GM12878 (cell line): ENCODE measurements around the gene MT1HL1. TPM values are rescaled to one million over a fixed set of nuclear protein-coding genes. Genes with fewer than 3 reads are reported as not detected.

Experiments
- ATAC-seq: fragments of 200-7000 bp; cut with Tn5 transposase; 3 replicates; pipeline ENCODE4 v1.9.1; 2020; ENCODE audit warnings: mild to moderate bottlenecking, moderate library complexity
- BruUV-seq: library from RNA; stranded (reverse); fragments of 400-500 nt; replicated peaks from 2 replicates; lab custom pipeline; 2021; lab: Mats Ljungman, UMichigan
- CTCF ChIA-PET: fragments of 300-600 bp; sonication (Branson Sonifier 250); formaldehyde crosslinking; extraction: SDS; loops from one replicate; lab custom pipeline; 2021; ENCODE audit warnings: inconsistent platforms; lab: Yijun Ruan, JAX
- POLR2A ChIA-PET: fragments of 350-600 bp; formaldehyde crosslinking; extraction: SDS; loops from one replicate; lab custom pipeline; 2021; ENCODE audit warnings: inconsistent platforms; lab: Charles Lee
- RAD21 ChIA-PET: fragments of 300-600 bp; sonication (Branson Sonifier 250); formaldehyde crosslinking; loops from one replicate; lab custom pipeline; 2023; ENCODE audit warnings: antibody characterized with exemption; ENCODE audit not compliant: unreplicated experiment; lab: Charles Lee
- SMC1A ChIA-PET: fragments of 300-600 bp; sonication (Branson Sonifier 250); formaldehyde crosslinking; loops from one replicate; lab custom pipeline; 2023; ENCODE audit not compliant: unreplicated experiment, uncharacterized antibody; lab: Charles Lee
- DNase-seq: peaks from one replicate; pipeline ENCODE4 v3.0.0-alpha.2; 2011; ENCODE audit warnings: low read depth, low spot score
- FAIRE-seq: peaks from 3 replicates; lab custom pipeline; 2011; peaks lifted over from hg19 to GRCh38; lab: Jason Lieb, UNC
- H2AFZ ChIP-seq: 2 replicates; pipeline ENCODE4 v1.6.0; 2011; ENCODE audit warnings: low read depth, low read length, control low read depth; ENCODE audit not compliant: control insufficient read depth
- H3K27ac ChIP-seq: 2 replicates; pipeline ENCODE4 v1.5.1; 2011; ENCODE audit warnings: control low read depth; ENCODE audit not compliant: control insufficient read depth, insufficient read depth
- H3K27me3 ChIP-seq, 2 experiments: replicated peaks in 1 of 2; 2 replicates each; pipeline versions ENCODE4 v1.6.0 to v1.6.1; 2011; ENCODE audit warnings: low read length in 1 of 2; ENCODE audit not compliant: control insufficient read depth in 2 of 2, insufficient read depth in 2 of 2
- H3K36me3 ChIP-seq, 2 experiments: 2 replicates each; pipeline ENCODE4 v1.5.1; 2011; ENCODE audit warnings: low read length in 1 of 2; ENCODE audit not compliant: control insufficient read depth in 2 of 2, insufficient read depth in 2 of 2
- H3K4me1 ChIP-seq: 2 replicates; pipeline ENCODE4 v1.6.1; 2011; ENCODE audit warnings: mild to moderate bottlenecking, low read length, moderate library complexity, mixed read lengths; ENCODE audit not compliant: control insufficient read depth, insufficient read depth
- H3K4me2 ChIP-seq: 2 replicates; pipeline ENCODE4 v1.6.0; 2011; ENCODE audit warnings: control low read depth; ENCODE audit not compliant: control insufficient read depth, insufficient read depth
- H3K4me3 ChIP-seq: fragments of 200-600 bp; sonication (generic); 2 replicates; pipeline ENCODE4 v1.5.1; 2016
- H3K79me2 ChIP-seq: 2 replicates; pipeline ENCODE4 v1.6.0; 2011; ENCODE audit warnings: low read length; ENCODE audit not compliant: control insufficient read depth, insufficient read depth
- H3K9ac ChIP-seq: 2 replicates; pipeline ENCODE4 v1.8.0; 2011; ENCODE audit warnings: low read length, control low read depth, mixed read lengths; ENCODE audit not compliant: control insufficient read depth, insufficient read depth
- H3K9me3 ChIP-seq: replicated peaks from 3 replicates; pipeline ENCODE4 v1.5.1; 2011; ENCODE audit warnings: mild to moderate bottlenecking, low read length; ENCODE audit not compliant: control insufficient read depth, insufficient read depth
- H4K20me1 ChIP-seq: 2 replicates; pipeline ENCODE4 v1.6.0; 2011; ENCODE audit not compliant: control insufficient read depth, insufficient read depth
- CBX3 ChIP-seq: fragments of 200-600 bp; sonication (generic); IDR thresholded peaks from 2 replicates; pipeline ENCODE4 v1.6.1; 2016; ENCODE audit warnings: low read depth, borderline replicate concordance
- E2F4 ChIP-seq: IDR thresholded peaks from 2 replicates; pipeline ENCODE4 v1.6.1; 2012; ENCODE audit warnings: low read depth, low read length, improper control_type of control experiment
- GATAD2B ChIP-seq: fragments of 450-650 bp; conservative IDR thresholded peaks from 2 replicates; pipeline ENCODE4 v1.6.1; 2017; ENCODE audit warnings: low read depth, mild to moderate bottlenecking, moderate library complexity
- IKZF1 ChIP-seq: fragments of 450-650 bp; conservative IDR thresholded peaks from 2 replicates; pipeline ENCODE4 v1.6.1; 2017; ENCODE audit warnings: antibody characterized with exemption, mild to moderate bottlenecking
- NFXL1 ChIP-seq: fragments of 450-650 bp; IDR thresholded peaks from 2 replicates; pipeline ENCODE4 v1.6.1; 2017; ENCODE audit warnings: antibody characterized with exemption, mild to moderate bottlenecking, borderline replicate concordance
- NR2F1 ChIP-seq: fragments of 450-650 bp; conservative IDR thresholded peaks from 2 replicates; pipeline ENCODE4 v1.6.1; 2017; ENCODE audit warnings: mild to moderate bottlenecking
- POU2F2 ChIP-seq: IDR thresholded peaks from 3 replicates; pipeline ENCODE4 v1.6.1; 2011; ENCODE audit warnings: low read depth, mild to moderate bottlenecking, low read length, borderline replicate concordance
- RELA ChIP-seq: fragments of 450-650 bp; IDR thresholded peaks from 2 replicates; pipeline ENCODE4 v1.8.0; 2014; ENCODE audit warnings: borderline replicate concordance; ENCODE audit not compliant: partially characterized antibody
- SMAD5 ChIP-seq: IDR thresholded peaks from 2 replicates; pipeline ENCODE4 v1.6.1; 2016; ENCODE audit warnings: antibody characterized with exemption, low read depth
- SUPT20H ChIP-seq: IDR thresholded peaks from 2 replicates; pipeline ENCODE4 v1.6.1; 2011; ENCODE audit warnings: low read depth, mild to moderate bottlenecking, low read length, moderate library complexity, borderline replicate concordance; ENCODE audit not compliant: control insufficient read depth
- TBL1XR1 ChIP-seq: IDR thresholded peaks from 2 replicates; pipeline ENCODE4 v1.6.1; 2012; ENCODE audit warnings: low read depth, low read length, improper control_type of control experiment
- TCF7 ChIP-seq: IDR thresholded peaks from 2 replicates; pipeline ENCODE4 v1.6.1; 2014; ENCODE audit warnings: antibody characterized with exemption, borderline replicate concordance
- YY1 ChIP-seq: IDR thresholded peaks from 2 replicates; pipeline ENCODE4 v1.6.1; 2011; ENCODE audit warnings: low read depth, mild to moderate bottlenecking, low read length
- ZNF384 ChIP-seq: IDR thresholded peaks from 2 replicates; pipeline ENCODE4 v1.6.1; 2012; ENCODE audit warnings: low read depth, mild to moderate bottlenecking, low read length, improper control_type of control experiment, borderline replicate concordance
- WGBS: methylation state at CpG from one replicate; pipeline ENCODE4 v1.1.6; 2016; ENCODE audit warnings: low lambda C conversion rate; ENCODE audit not compliant: insufficient replicate concordance, insufficient coverage; ENCODE audit errors: missing lambda C conversion rate; 5-methylcytosine and 5-hydroxymethylcytosine counted together
- in situ Hi-C: fragments of 300-500 bp; cut with MboI; formaldehyde crosslinking; loops from 9 replicates; pipeline ENCODE4 v1.14.3; 2018; ENCODE audit warnings: mixed read lengths
- intact Hi-C: fragments of 100-400 bp; cut with micrococcal nuclease; formaldehyde crosslinking; loops from one replicate; pipeline ENCODE4 v1.14.2; 2022; ENCODE audit not compliant: unreplicated experiment
- polyA plus RNA-seq, 11 experiments: library from polyadenylated mRNA; depleted of rRNA in 4 of 11; unstranded in 6 of 11; stranded (reverse) in 5 of 11; fragments of >200 nt; fragmentation: Nextera tagmentation in 4 of 11; fragmentation: Illumina TruSeq in 1 of 11; extraction: Ambion mirVana in 4 of 11; extraction: Trizol in 1 of 11; gene quantifications; 1 replicate in 1 of 11; 2 replicates in 10 of 11; pipeline versions ENCODE4 v1.2.1 to v1.2.3, GENCODE V29; 2011 to 2016; ENCODE audit warnings: inconsistent platforms in 2 of 11, missing spikeins in 2 of 11, low read depth in 1 of 11
- total RNA-seq, 4 experiments: library from RNA; depleted of rRNA in 3 of 4; stranded (reverse); fragments of >200 nt in 3 of 4; fragmentation: Illumina TruSeq in 1 of 4; extraction: Trizol in 1 of 4; gene quantifications; 2 replicates each; pipeline versions ENCODE4 v1.2.1 to v1.2.3, GENCODE V29; 2013 to 2021
- TF ChIP-seq, protein P1 (sequence below): IDR thresholded peaks from 2 replicates; pipeline ENCODE4 v1.6.1; 2012; ENCODE audit warnings: improper control_type of control experiment, low read depth, low read length; ENCODE audit not compliant: insufficient replicate concordance
- TF ChIP-seq, protein P2 (sequence below): fragments of 450-650 bp; IDR thresholded peaks from 2 replicates; pipeline ENCODE4 v1.6.1; 2017; ENCODE audit warnings: low read depth, mild to moderate bottlenecking, moderate library complexity

MT1HL1 gene
- total and polyA plus RNA-seq, 10 of the 15 experiments (the other 5 are each of a cell fraction or from before 2014, with no cell fraction given) = not detected

DNA sequence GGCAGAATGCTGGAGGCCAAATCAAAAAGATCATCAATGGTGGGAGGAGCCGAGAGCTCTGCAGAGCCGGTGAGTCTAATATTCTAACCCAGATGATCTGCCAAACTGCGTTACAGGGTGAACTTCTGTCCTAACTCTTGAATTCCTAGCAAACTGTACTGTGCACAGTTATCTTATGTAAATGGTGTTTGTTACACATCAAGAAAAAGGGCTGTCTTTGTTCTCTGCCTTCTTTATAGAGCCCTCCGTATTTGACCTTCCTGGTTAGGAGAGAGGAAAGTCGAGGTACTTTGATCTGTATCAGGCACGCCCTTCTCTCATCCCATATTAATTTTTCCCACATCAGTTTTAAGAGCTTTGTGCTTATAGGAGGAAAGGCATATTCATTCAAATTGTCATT lies 37.6 kb downstream of the MT1HL1 start (continued):
- TF ChIP-seq, protein P1, sequence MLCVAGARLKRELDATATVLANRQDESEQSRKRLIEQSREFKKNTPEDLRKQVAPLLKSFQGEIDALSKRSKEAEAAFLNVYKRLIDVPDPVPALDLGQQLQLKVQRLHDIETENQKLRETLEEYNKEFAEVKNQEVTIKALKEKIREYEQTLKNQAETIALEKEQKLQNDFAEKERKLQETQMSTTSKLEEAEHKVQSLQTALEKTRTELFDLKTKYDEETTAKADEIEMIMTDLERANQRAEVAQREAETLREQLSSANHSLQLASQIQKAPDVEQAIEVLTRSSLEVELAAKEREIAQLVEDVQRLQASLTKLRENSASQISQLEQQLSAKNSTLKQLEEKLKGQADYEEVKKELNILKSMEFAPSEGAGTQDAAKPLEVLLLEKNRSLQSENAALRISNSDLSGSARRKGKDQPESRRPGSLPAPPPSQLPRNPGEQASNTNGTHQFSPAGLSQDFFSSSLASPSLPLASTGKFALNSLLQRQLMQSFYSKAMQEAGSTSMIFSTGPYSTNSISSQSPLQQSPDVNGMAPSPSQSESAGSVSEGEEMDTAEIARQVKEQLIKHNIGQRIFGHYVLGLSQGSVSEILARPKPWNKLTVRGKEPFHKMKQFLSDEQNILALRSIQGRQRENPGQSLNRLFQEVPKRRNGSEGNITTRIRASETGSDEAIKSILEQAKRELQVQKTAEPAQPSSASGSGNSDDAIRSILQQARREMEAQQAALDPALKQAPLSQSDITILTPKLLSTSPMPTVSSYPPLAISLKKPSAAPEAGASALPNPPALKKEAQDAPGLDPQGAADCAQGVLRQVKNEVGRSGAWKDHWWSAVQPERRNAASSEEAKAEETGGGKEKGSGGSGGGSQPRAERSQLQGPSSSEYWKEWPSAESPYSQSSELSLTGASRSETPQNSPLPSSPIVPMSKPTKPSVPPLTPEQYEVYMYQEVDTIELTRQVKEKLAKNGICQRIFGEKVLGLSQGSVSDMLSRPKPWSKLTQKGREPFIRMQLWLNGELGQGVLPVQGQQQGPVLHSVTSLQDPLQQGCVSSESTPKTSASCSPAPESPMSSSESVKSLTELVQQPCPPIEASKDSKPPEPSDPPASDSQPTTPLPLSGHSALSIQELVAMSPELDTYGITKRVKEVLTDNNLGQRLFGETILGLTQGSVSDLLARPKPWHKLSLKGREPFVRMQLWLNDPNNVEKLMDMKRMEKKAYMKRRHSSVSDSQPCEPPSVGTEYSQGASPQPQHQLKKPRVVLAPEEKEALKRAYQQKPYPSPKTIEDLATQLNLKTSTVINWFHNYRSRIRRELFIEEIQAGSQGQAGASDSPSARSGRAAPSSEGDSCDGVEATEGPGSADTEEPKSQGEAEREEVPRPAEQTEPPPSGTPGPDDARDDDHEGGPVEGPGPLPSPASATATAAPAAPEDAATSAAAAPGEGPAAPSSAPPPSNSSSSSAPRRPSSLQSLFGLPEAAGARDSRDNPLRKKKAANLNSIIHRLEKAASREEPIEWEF = no peak
- TF ChIP-seq YY1 (no peak), CBX3 (no peak)

- ChIA-PET RAD21 (no interaction called here), CTCF (no interaction called here), POLR2A (no interaction called here), SMC1A (no interaction called here)
- no peak for ATAC-seq
- in situ Hi-C loops (no loop called here), intact Hi-C loops (no loop called here)
- FAIRE-seq = no peak
- H3K4me2 ChIP-seq = no peak overlapping the region
- DNase-seq = no peak
- no peak overlapping the region for H2AFZ ChIP-seq
- no peaks in the 10 kb centered on the region for H3K9me3 ChIP-seq
- no peaks in the 10 kb centered on the region for H3K79me2 ChIP-seq
- no peak overlapping the region for H3K9ac ChIP-seq
- H3K27ac ChIP-seq = no peak overlapping the region
- H4K20me1 ChIP-seq = no peaks in the 10 kb centered on the region
- no peaks in the 10 kb centered on the region; a peak in 1 of 4 replicates for H3K27me3 ChIP-seq
- no peaks in the 10 kb centered on the region for H3K4me1 ChIP-seq
- WGBS = 0% methylated on average over 2 of the region's 2 CpGs
- no TSS peak for BruUV-seq
- no peak overlapping the region for H3K4me3 ChIP-seq
- no peaks in the 10 kb centered on the region for H3K36me3 ChIP-seq
- TF ChIP-seq GATAD2B (no peak), TCF7 (no peak), NR2F1 (no peak), IKZF1 (no peak), SMAD5 (no peak), TBL1XR1 (no peak), SUPT20H (no peak), ZNF384 (no peak), RELA (no peak), NFXL1 (no peak), E2F4 (no peak), POU2F2 (no peak)
- TF ChIP-seq, protein P2, sequence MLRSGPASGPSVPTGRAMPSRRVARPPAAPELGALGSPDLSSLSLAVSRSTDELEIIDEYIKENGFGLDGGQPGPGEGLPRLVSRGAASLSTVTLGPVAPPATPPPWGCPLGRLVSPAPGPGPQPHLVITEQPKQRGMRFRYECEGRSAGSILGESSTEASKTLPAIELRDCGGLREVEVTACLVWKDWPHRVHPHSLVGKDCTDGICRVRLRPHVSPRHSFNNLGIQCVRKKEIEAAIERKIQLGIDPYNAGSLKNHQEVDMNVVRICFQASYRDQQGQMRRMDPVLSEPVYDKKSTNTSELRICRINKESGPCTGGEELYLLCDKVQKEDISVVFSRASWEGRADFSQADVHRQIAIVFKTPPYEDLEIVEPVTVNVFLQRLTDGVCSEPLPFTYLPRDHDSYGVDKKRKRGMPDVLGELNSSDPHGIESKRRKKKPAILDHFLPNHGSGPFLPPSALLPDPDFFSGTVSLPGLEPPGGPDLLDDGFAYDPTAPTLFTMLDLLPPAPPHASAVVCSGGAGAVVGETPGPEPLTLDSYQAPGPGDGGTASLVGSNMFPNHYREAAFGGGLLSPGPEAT = no peak
These were observed 40.3 kb downstream of the MT1HL1 start for GRCh38 chr1:236963920-236964319.
